ENCODE results near the gene CHST1.

DNA sequence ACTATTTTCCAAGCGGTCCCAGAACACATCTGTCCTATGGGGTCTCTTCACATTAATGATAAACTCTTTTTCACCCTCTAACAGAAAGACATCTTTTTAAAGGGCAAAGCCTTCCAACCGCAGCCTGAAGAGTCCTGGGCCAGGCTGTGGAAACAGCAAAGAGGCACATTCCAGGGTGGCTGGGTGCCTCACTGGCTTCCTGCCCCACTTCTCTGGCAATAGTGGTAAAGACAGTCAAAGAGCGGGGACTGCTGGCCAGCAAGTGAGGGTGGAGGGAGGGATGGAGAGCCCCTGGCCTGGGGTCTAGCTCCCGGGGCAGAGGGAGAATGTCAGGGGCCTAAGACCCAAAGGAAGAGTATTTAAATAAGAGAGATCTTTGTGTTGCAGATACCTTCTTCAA lies 10.2 kb upstream of the CHST1 start:
- TF ChIP-seq GATA3 (IDR thresholded peaks at IDR 0.05; ENCODE audit: low read depth, low read length): no peak
- TF ChIP-seq GATA2 (IDR thresholded peaks at IDR 0.05; ENCODE audit: low read depth, low read length): no peak
